ENCODE data around the gene CHRNB1.

CHRNB1 gene

DNA sequence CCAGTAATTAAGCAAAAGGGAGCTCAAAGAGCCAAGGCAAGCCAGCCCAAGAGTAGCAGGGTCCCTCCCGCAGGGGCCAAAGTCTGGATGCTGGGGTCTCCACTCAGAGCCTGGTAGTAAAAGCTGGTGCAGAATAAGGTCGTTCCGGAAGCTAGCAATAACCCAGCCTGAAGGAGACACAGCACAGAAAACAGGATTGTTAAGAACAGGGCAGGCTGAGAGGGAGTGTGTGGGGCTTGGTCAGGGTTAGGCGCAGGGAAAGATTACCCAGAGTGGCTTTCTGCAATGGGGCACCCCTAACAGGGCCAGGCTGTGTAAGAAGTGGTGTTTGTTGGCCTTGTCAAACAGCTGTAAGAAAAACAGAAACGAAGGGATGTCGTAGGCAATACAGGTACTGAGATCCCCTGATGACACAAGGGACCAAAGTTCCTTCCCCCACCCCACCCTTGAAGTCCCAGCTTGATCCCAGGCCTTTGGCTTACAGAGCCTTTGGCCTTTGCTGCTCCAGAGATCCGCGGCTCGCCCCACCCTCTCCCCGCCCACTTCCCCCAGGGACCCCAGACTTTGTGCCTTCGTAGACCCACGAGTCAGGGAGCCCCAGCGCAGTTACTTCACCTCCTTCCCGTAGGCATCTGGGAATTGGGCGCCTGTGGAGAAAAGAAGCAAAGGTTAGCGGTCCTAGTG is 41.7 kb upstream of the CHRNB1 start:
- H2BK5ac ChIP-seq (ENCODE audit: low read length): peak overlapping the region; percentile 98
- peak overlapping the region; percentile 82 for H2BK15ac ChIP-seq (ENCODE audit: low read length)
- H3K14ac ChIP-seq (ENCODE audit: low read length): no peak overlapping the region
- no peak overlapping the region for H3K23ac ChIP-seq (ENCODE audit: low read depth, low read length, poor library complexity)
- H3K4me2 ChIP-seq (ENCODE audit: insufficient read depth, low read length, poor library complexity, severe bottlenecking): peak overlapping the region; percentile 72
- peaks cover 2 to 12% of the 10 kb centered on the region in 2 donors for H3K36me3 ChIP-seq (replicated peaks in 1 of 2; ENCODE audit: control insufficient read depth in 2 of 2, insufficient read depth in 2 of 2, low read length in 2 of 2)
- H3K18ac ChIP-seq (ENCODE audit: low read length): peak overlapping the region; percentile 39
- no peak overlapping the region for H3K4ac ChIP-seq (ENCODE audit: low read length)
- no peaks in the 10 kb centered on the region for H3K9me3 ChIP-seq (replicated peaks in 1 of 2; ENCODE audit: control insufficient read depth in 2 of 2, insufficient read depth in 1 of 2, low read depth in 1 of 2, low read length in 2 of 2)
- H3K4me3 ChIP-seq (ENCODE audit: low read length in 2 of 2): peak overlapping the region; percentile 74 to 88
- peaks cover 10% of the 10 kb centered on the region for H3K79me1 ChIP-seq (ENCODE audit: low read depth, low read length)
- peak overlapping the region; percentile 32 for H4K91ac ChIP-seq (ENCODE audit: low read depth, low read length, poor library complexity)
- no peak overlapping the region for H2AK5ac ChIP-seq (ENCODE audit: low read depth, low read length)
- peak overlapping the region; percentile 89 for H2AFZ ChIP-seq (ENCODE audit: low read length)
- WGBS, 2 donors (ENCODE audit: extremely low coverage in 2 of 2, insufficient read length in 2 of 2, insufficient replicate concordance in 1 of 2): no CpG with 5 or more reads among the region's 16 CpGs
- H3K27me3 ChIP-seq (ENCODE audit: control insufficient read depth in 3 of 3, insufficient read depth in 3 of 3, low read depth in 1 of 3, low read length in 3 of 3): no peaks in the 10 kb centered on the region
- no peak overlapping the region for H4K8ac ChIP-seq (ENCODE audit: low read depth, low read length)
- H3K4me1 ChIP-seq (ENCODE audit: control insufficient read depth in 2 of 2, insufficient read depth in 1 of 2, low read depth in 1 of 2, low read length in 2 of 2): peaks cover 14 to 25% of the 10 kb centered on the region in 2 donors
- H3K9ac ChIP-seq (ENCODE audit: low read depth, low read length, poor library complexity): peak overlapping the region; percentile 92
- H2BK12ac ChIP-seq (ENCODE audit: low read length): no peak overlapping the region
- peak; percentile 67 for DNase-seq (ENCODE audit: low spot score)
- peak overlapping the region; percentile 97 for H3K27ac ChIP-seq (replicated peaks; ENCODE audit: low read length)
- H2BK120ac ChIP-seq (ENCODE audit: low read depth, low read length): no peak overlapping the region

DNA sequence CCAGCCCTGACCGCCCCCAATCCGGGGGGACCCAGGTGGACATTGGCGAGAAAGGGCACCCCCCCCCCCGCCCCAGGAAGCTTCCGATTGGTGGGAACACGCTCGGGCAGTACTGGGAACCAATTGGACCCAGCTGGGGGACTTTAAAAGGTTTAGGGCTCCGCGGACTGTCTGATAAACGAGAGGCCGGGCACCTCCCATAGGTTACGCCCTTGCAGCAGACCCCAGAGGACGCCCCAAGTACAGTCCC is 41.2 kb upstream of the CHRNB1 start:
- Histone ChIP-seq H3K9ac (ENCODE audit: low read depth, low read length, poor library complexity) (peak overlapping the region; percentile 92), H4K91ac (ENCODE audit: low read depth, low read length, poor library complexity) (no peak overlapping the region), H2BK15ac (ENCODE audit: low read length) (no peak overlapping the region), H3K79me1 (ENCODE audit: low read depth, low read length) (peaks cover 14% of the 10 kb centered on the region), H2BK120ac (ENCODE audit: low read depth, low read length) (no peak overlapping the region), H3K4me3 (ENCODE audit: low read length in 2 of 2) (peak overlapping the region; percentile 74 to 88), H4K8ac (ENCODE audit: low read depth, low read length) (no peak overlapping the region), H3K27ac (replicated peaks; ENCODE audit: low read length) (peak overlapping the region; percentile 97), H2BK12ac (ENCODE audit: low read length) (no peak overlapping the region), H3K4ac (ENCODE audit: low read length) (no peak overlapping the region), H3K4me1 (ENCODE audit: control insufficient read depth in 2 of 2, insufficient read depth in 1 of 2, low read depth in 1 of 2, low read length in 2 of 2) (peaks cover 14 to 25% of the 10 kb centered on the region in 2 donors), H3K36me3 (replicated peaks in 1 of 2; ENCODE audit: control insufficient read depth in 2 of 2, insufficient read depth in 2 of 2, low read length in 2 of 2) (peaks cover 5 to 17% of the 10 kb centered on the region in 2 donors), H2AFZ (ENCODE audit: low read length) (peak overlapping the region; percentile 89), H3K23ac (ENCODE audit: low read depth, low read length, poor library complexity) (peak overlapping the region; percentile 96), H3K4me2 (ENCODE audit: insufficient read depth, low read length, poor library complexity, severe bottlenecking) (peak overlapping the region; percentile 72), H3K14ac (ENCODE audit: low read length) (no peak overlapping the region), H3K9me3 (replicated peaks in 1 of 2; ENCODE audit: control insufficient read depth in 2 of 2, insufficient read depth in 1 of 2, low read depth in 1 of 2, low read length in 2 of 2) (no peaks in the 10 kb centered on the region), H2AK5ac (ENCODE audit: low read depth, low read length) (no peak overlapping the region), H3K27me3 (ENCODE audit: control insufficient read depth in 3 of 3, insufficient read depth in 3 of 3, low read depth in 1 of 3, low read length in 3 of 3) (no peaks in the 10 kb centered on the region), H2BK5ac (ENCODE audit: low read length) (peak overlapping the region; percentile 98), H3K18ac (ENCODE audit: low read length) (peak overlapping the region; percentile 98)
- no peak for DNase-seq (ENCODE audit: low spot score)
- no CpG with 5 or more reads among the region's 13 CpGs for WGBS, 2 donors (ENCODE audit: extremely low coverage in 2 of 2, insufficient read length in 2 of 2, insufficient replicate concordance in 1 of 2)

DNA sequence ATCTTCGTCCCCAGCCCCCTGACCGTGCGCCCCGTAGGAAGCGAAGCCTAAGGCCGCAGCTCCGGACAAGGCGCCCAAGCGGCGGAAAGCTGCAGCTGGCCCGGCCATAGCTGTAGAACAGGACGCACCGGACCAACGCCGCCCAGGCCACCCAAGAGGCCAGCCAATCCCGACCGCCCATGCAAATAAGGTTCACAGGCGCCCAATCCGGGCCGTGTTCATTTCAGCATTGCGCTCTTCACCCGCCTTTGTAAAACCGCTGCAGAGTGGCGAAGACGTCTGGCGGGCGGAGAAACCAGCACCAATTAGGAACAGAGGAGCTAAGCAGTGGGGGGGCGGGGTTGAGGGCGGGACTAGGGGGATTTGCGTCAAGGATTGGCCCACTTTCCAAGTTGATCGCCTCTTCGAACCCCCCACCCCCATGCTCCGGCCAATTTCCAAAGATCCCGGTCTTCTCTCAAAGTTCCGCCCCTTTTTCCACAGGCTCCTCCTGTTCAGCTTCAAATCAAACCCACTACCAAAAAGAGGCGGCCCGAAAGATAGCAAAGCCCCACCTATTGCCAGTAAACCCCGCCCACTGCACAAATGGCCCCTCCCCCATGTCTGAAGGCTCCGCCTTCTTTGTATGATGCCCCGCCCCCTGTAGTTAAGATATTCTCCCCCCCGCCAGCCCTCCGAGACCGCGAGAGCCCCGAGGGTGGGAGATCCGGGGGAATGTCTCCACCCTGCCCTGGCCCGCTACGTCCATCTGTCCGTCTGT is 40.7 kb upstream of the CHRNB1 start, which contains the start of gene TMEM256:
Gene TMEM256, minus strand, starts transcription at position 121 of the 760 bp plus-strand sequence. Its CDS starts 13 bp downstream, at position 108.
- no peaks in the 10 kb centered on the region for H3K27me3 ChIP-seq (ENCODE audit: control insufficient read depth in 3 of 3, insufficient read depth in 3 of 3, low read depth in 1 of 3, low read length in 3 of 3)
- peak within 1 kb of the TSS; percentile 91 for H2BK120ac ChIP-seq (ENCODE audit: low read depth, low read length)
- H3K36me3 ChIP-seq (replicated peaks in 1 of 2; ENCODE audit: control insufficient read depth in 2 of 2, insufficient read depth in 2 of 2, low read length in 2 of 2): peaks cover 10 to 22% of the 10 kb centered on the region in 2 donors
- H3K9ac ChIP-seq (ENCODE audit: low read depth, low read length, poor library complexity): peak within 1 kb of the TSS; percentile 92
- peak within 1 kb of the TSS; percentile 89 for H2AFZ ChIP-seq (ENCODE audit: low read length)
- peak within 1 kb of the TSS; percentile 98 for H2BK5ac ChIP-seq (ENCODE audit: low read length)
- H3K14ac ChIP-seq (ENCODE audit: low read length): peak within 1 kb of the TSS; percentile 38
- H3K4me3 ChIP-seq (ENCODE audit: low read length in 2 of 2): peak within 1 kb of the TSS; percentile 74 to 97
- peak within 1 kb of the TSS; percentile 98 for H3K18ac ChIP-seq (ENCODE audit: low read length)
- peaks cover 14 to 25% of the 10 kb centered on the region in 2 donors for H3K4me1 ChIP-seq (ENCODE audit: control insufficient read depth in 2 of 2, insufficient read depth in 1 of 2, low read depth in 1 of 2, low read length in 2 of 2)
- no peak within 1 kb of the TSS for H4K8ac ChIP-seq (ENCODE audit: low read depth, low read length)
- H2AK5ac ChIP-seq (ENCODE audit: low read depth, low read length): peak within 1 kb of the TSS; percentile 100
- peak within 1 kb of the TSS; percentile 92 for H3K4me2 ChIP-seq (ENCODE audit: insufficient read depth, low read length, poor library complexity, severe bottlenecking)
- no peak within 1 kb of the TSS for H2BK12ac ChIP-seq (ENCODE audit: low read length)
- peaks cover 15% of the 10 kb centered on the region for H3K79me1 ChIP-seq (ENCODE audit: low read depth, low read length)
- H3K4ac ChIP-seq (ENCODE audit: low read length): no peak within 1 kb of the TSS
- no CpG with 5 or more reads among the region's 49 CpGs for WGBS, 2 donors (ENCODE audit: extremely low coverage in 2 of 2, insufficient read length in 2 of 2, insufficient replicate concordance in 1 of 2)
- peak; percentile 100 for DNase-seq (ENCODE audit: low spot score)
- peak within 1 kb of the TSS; percentile 32 for H4K91ac ChIP-seq (ENCODE audit: low read depth, low read length, poor library complexity)
- H2BK15ac ChIP-seq (ENCODE audit: low read length): peak within 1 kb of the TSS; percentile 89
- no peaks in the 10 kb centered on the region for H3K9me3 ChIP-seq (replicated peaks in 1 of 2; ENCODE audit: control insufficient read depth in 2 of 2, insufficient read depth in 1 of 2, low read depth in 1 of 2, low read length in 2 of 2)
- H3K23ac ChIP-seq (ENCODE audit: low read depth, low read length, poor library complexity): peak within 1 kb of the TSS; percentile 96
- peak within 1 kb of the TSS; percentile 97 for H3K27ac ChIP-seq (replicated peaks; ENCODE audit: low read length)
